Endothelial cell of umbilical vein (primary cell): ENCODE measurements around the gene SFT2D1.

Experiments used
- EZH2 ChIP-seq: IDR thresholded peaks from 2 replicates; pipeline ENCODE4 v1.6.1; 2012; ENCODE audit warnings: borderline replicate concordance, low read depth, mild to moderate bottlenecking, moderate library complexity, low read length, inconsistent platforms; ENCODE audit not compliant: severe bottlenecking
- MYC ChIP-seq: IDR thresholded peaks from one replicate; pipeline ENCODE4 v1.6.1; 2011; ENCODE audit warnings: mild to moderate bottlenecking, low read depth, low read length

DNA sequence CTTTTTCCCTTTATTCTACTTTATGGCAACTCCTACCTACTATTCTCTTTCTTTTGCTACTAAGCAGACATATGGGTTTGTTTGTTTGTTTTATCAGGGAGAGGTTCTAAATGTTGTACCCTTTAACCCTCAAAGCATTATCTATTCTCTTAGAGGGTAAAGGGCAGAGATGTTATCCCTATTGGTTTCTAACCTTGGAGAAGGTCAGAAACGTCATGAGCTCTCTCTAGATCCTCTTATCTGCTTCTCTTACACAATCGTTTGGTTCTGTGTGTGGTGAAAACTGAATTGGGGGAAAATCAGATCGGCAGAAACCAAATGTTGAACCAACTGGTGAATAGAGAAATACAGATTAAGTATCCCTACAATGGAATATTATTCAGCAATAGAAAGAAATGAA is 46.8 kb upstream of the SFT2D1 start:
- TF ChIP-seq EZH2, result no peak
- no peak for TF ChIP-seq MYC
